Endometrial microvascular endothelial cells (primary cell): Measurements from ENCODE around the gene VAT1L. TPM values are rescaled to one million over a fixed set of nuclear protein-coding genes. Genes with fewer than 3 reads are reported as not detected.

Experiments used
- in situ Hi-C: cut with HindIII; loops from 2 replicates; pipeline ENCODE4 v1.10.0; 2017; ENCODE audit warnings: low sequenced_read_pairs, low pct_unique_long_range_greater_than_20kb; ENCODE audit errors: inconsistent ontology term
- total RNA-seq: library from RNA; depleted of rRNA; stranded (reverse); fragments of >200 nt; gene quantifications from one replicate; pipeline ENCODE4 v1.2.3, GENCODE V29; 2015; ENCODE audit errors: inconsistent ontology term

Gene VAT1L
- total RNA-seq, 1 donor from 2014 or later = 9.8 TPM

- in situ Hi-C loops = no loop called here
Observed at GRCh38 chr16:78002915-78003538, 214.7 kb downstream of the VAT1L start.

- in situ Hi-C loops = no loop called here
Observed at GRCh38 chr16:78004517-78004916, 216.2 kb downstream of the VAT1L start.

- in situ Hi-C loops = no loop called here
Observed at GRCh38 chr16:78005881-78006280, 217.5 kb downstream of the VAT1L start.

DNA sequence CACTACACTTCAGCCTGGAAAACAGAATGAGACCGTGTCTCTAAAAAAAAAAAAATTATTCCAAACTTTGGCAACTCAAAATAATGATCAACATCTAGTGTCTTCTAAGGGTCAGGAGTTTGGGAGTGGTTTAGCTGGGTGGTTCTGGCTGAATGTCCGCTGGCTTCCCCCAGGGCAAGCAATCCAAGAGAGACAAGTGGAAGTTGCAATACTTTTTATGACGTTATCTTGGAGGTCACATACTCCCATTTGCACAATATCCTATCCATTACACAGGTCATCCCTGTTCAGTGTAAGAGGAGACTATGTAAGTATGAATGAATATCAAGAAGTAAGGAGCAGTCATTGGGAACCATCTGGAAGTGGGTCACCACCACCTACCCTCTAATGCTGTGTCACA, 218.8 kb downstream of the VAT1L start:
- in situ Hi-C loops = no loop called here

DNA sequence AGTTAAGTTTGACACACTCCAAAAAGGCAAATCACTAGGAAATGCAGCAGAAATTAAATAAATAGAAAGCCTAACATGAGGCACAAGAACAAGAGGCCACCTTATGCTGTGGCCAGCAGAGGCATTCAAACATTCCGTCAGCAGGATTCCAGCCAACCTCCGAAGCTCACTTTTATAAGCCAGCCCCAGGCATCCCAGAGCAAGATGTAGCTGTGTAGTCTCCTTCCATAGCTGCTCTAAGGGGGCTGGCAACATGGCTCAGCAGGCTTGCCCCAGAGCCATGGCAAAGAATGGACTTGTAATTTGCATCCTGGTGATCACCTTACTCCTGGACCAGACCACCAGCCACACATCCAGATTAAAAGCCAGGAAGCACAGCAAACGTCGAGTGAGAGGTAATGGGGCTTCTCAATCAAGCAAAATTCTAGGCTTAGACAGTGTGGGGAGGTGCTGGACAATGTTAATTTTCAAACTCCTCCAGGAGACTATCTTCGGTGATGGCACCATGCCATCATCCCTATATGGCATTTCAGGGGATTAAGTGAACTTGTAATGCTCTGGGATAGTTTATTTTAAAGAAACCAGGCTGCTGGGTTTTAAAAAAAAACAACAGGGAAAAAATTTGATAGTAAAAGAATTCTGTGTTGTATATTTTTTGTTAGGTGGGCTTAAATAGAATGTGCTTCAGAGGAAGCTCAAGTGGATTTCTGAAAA, 234.1 kb downstream of the VAT1L start, which contains the start of gene CLEC3A:
CLEC3A (plus strand) TSS at position 202 of the 714 bp plus-strand sequence; CDS start at position 281, 79 bp downstream.
- in situ Hi-C loops = no loop called here

DNA sequence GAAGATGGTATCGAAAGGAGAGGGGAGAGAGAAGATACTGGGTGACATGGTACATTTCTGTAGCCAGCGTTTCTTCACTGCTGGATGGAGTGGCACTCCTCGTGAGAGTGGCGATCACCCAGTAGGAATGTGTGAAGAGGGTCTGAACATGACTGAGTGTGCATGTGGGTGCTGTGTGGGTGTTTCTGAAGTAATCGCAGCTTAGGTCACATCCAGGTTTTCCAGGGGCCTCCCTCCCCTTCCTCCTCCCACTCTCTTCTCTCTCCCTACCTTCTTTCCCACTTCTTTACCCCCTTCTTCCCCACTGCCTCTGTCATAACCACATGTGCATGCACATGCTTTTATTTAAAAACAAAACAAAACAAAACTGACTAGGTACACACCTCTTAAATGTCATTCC, 235.8 kb downstream of the VAT1L start:
- in situ Hi-C loops = no loop called here

- in situ Hi-C loops = no loop called here
Observed at GRCh38 chr16:78025631-78026030, 237.3 kb downstream of the VAT1L start.

DNA sequence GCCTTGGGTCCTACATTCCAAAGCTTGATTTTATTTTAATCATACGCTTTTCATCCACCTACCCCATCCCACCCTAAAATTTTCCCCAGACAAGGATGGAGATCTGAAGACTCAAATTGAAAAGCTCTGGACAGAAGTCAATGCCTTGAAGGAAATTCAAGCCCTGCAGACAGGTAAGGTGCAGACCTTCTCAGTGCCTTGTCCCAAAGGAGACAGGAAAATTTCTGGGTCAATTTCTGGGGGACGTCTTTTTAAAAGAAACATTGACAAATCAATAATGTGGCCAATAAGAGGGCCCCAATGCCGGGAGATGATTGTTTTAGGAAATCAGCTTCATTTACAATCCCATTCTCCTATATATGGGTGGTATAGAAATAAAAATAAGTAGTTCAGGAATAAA, 239.7 kb downstream of the VAT1L start:
- in situ Hi-C loops = no loop called here

Other genes with a start within 250 kb of the VAT1L start
- 5.5 TPM for gene NUDT7, start 66.0 kb upstream of the VAT1L start, total RNA-seq
- not detected for gene CLEC3A, start 234.0 kb downstream of the VAT1L start, total RNA-seq